ENCODE results near the gene CAMTA1. TPM values are rescaled to one million over a fixed set of nuclear protein-coding genes. Genes with fewer than 3 reads are reported as not detected.

The CAMTA1 gene
- total RNA-seq, 1 donor from 2014 or later, result 62.9 TPM

DNA sequence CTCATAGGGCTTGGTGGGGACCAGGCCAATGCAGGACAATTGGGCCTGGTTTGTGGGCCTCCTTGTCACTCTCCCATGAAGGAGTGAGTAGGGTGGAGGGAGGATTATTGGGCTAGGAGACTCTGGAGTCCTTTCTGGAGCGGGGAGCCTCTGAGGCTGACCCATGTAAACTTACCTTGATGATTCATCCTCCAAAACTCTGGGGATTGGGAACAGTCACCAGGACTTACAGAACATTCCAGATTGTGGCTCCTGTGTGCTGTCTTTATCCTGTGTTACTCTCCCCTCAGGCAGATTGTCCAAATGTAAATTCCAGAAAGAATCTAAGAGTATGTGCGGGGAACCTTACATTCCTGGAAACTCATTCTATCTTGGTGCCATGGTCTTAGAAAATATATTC, 197.6 kb downstream of the CAMTA1 start:
- intact Hi-C loops (cut with DNase I), result no loop called here
- Histone ChIP-seq H3K27ac (no peak overlapping the region), H3K27me3 (no peaks in the 10 kb centered on the region), H3K4me3 (no peak overlapping the region), H3K36me3 (no peaks in the 10 kb centered on the region), H3K9me3 (no peaks in the 10 kb centered on the region), H3K4me1 (no peaks in the 10 kb centered on the region)
- DNase-seq (ENCODE audit: extremely low spot score in 2 of 2), result no peak
- no peak for TF ChIP-seq POLR2AphosphoS5 (IDR thresholded peaks at IDR 0.05; ENCODE audit: insufficient read depth in 1 of 2, low read depth in 1 of 2)
- TF ChIP-seq POLR2A (IDR thresholded peaks at IDR 0.05), result no peak
- no peak for TF ChIP-seq CTCF (IDR thresholded peaks at IDR 0.05)

- intact Hi-C loops (cut with DNase I), result no loop called here
- H3K4me1 ChIP-seq, result no peaks in the 10 kb centered on the region
- no peaks in the 10 kb centered on the region for H3K36me3 ChIP-seq
- no peaks in the 10 kb centered on the region for H3K9me3 ChIP-seq
- no peak overlapping the region for H3K27ac ChIP-seq
- DNase-seq (ENCODE audit: extremely low spot score in 2 of 2), result no peak
- no peaks in the 10 kb centered on the region for H3K27me3 ChIP-seq
- TF ChIP-seq POLR2AphosphoS5 (IDR thresholded peaks at IDR 0.05; ENCODE audit: insufficient read depth in 1 of 2, low read depth in 1 of 2) (no peak), POLR2A (IDR thresholded peaks at IDR 0.05) (no peak), CTCF (IDR thresholded peaks at IDR 0.05) (no peak)
- H3K4me3 ChIP-seq, result no peak overlapping the region
Observed at GRCh38 chr1:6984536-6984935, 199.3 kb downstream of the CAMTA1 start.

DNA sequence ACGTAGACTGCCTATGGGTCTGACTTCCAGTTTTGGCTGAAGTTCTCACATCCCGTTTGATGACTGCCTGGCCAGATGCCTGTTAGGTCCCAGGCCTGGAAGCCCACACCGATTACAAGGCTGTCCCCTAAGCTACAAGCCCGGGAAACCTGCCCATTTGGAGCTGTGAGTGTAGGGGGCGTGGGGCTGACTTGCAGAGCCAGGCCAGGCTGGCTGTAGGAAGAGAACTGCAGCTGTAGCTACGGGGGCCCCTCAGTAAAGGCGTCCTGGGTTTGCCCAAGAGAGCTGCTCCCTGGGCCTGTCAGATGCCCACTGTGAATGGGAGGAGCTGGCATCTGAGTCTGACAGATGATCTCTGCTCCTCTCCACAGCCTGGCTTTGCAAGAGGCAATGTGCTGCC, 199.7 kb downstream of the CAMTA1 start:
- no peaks in the 10 kb centered on the region for H3K27me3 ChIP-seq
- intact Hi-C loops (cut with DNase I), result no loop called here
- H3K27ac ChIP-seq, result no peak overlapping the region
- no peak for DNase-seq (ENCODE audit: extremely low spot score in 2 of 2)
- no peak overlapping the region for H3K4me3 ChIP-seq
- no peaks in the 10 kb centered on the region for H3K36me3 ChIP-seq
- TF ChIP-seq CTCF (IDR thresholded peaks at IDR 0.05), result no peak
- TF ChIP-seq POLR2AphosphoS5 (IDR thresholded peaks at IDR 0.05; ENCODE audit: insufficient read depth in 1 of 2, low read depth in 1 of 2), result no peak
- no peak for TF ChIP-seq POLR2A (IDR thresholded peaks at IDR 0.05)
- H3K4me1 ChIP-seq, result no peaks in the 10 kb centered on the region
- no peaks in the 10 kb centered on the region for H3K9me3 ChIP-seq

- DNase-seq (ENCODE audit: extremely low spot score in 2 of 2), result no peak
- no peaks in the 10 kb centered on the region for H3K9me3 ChIP-seq
Observed at GRCh38 chr1:6985549-6986276, 200.5 kb downstream of the CAMTA1 start.

More at GRCh38 chr1:6985549-6986276, 200.5 kb downstream of the CAMTA1 start:
- no peak overlapping the region for H3K4me3 ChIP-seq
- no peaks in the 10 kb centered on the region for H3K27me3 ChIP-seq
- H3K27ac ChIP-seq, result no peak overlapping the region
- H3K36me3 ChIP-seq, result no peaks in the 10 kb centered on the region
- TF ChIP-seq POLR2AphosphoS5 (IDR thresholded peaks at IDR 0.05; ENCODE audit: insufficient read depth in 1 of 2, low read depth in 1 of 2) (no peak), CTCF (IDR thresholded peaks at IDR 0.05) (no peak), POLR2A (IDR thresholded peaks at IDR 0.05) (no peak)
- H3K4me1 ChIP-seq, result no peaks in the 10 kb centered on the region
- intact Hi-C loops (cut with DNase I), result no loop called here
